HG03196 (cell line): ENCODE results near the gene TMEM91.
"Not testable (repeated sequence)": the region's sequence is repeated elsewhere in the genome, so short reads cannot be mapped to it uniquely, and the experiment has no call there.

ENCODE experiments used
- ATAC-seq: cut with Tn5 transposase; IDR thresholded peaks from one replicate; pipeline ENCODE4 v1.9.1; 2021; ENCODE audit not compliant: unreplicated experiment

The TMEM91 gene

DNA sequence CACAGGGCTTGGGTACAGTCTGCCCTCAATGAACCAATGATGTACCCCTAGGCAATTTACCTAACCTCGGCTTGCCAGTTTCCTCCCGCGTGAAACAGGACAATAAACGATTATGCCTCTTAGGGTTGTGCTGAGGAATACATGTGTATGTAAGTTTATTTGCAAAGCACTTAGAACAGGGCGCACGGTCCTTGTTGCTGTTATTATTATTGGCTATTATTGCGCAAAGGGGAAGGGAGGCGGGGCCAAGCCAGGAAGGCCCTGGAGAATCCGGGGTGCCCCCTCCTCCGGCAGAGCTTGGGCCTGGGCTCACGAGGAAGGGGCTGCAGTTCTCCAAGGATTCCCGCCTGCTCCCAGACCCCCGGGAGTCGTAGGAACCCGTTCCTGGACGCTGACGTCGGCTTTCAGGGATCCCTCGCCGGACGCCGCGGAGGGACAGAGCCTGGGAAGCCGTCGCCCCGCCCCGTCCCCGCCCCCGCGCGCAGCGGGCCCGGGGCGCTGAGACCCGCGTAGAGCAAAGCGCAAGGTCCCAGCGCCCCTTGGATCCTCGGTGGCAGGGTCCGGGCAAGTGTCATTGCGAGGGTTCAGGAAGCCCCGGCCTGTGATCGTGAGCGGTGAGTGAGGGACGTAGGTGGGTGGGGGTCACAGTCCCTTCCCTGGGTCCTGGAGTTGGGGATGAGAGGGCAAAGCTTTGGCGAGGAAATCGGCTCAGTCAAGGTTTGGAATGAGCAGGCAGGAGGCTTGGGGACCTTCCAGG is at the start of gene TMEM91:
TSS of gene TMEM91 (plus strand) at position 293 of the 757 bp plus-strand sequence. CDS start 1,777 bp downstream, outside the sequence.
- no peak for ATAC-seq

DNA sequence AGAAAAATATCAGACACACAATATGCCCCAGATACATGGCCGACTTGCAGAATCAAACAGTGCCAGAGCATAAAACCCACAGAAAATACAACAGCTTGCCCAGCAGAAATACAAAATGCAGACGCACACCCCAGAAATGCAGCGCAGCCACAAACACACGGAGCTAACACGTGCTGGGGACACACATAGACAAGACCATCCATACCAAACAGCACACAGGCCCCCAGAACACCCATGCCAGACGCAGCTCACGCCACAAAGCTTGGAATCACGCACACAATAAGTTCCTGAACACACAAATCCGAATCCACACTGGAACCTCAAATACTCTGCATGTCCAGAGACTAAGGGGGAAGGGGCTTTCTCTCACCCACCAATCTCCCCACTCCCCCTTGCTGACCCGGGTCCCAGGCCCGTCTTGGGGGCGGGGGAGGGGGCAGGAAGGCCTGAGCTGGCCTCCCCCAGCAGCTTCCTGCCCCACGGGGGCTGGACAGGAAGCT is 49.2 kb upstream of the TMEM91 start:
- no peak for ATAC-seq

DNA sequence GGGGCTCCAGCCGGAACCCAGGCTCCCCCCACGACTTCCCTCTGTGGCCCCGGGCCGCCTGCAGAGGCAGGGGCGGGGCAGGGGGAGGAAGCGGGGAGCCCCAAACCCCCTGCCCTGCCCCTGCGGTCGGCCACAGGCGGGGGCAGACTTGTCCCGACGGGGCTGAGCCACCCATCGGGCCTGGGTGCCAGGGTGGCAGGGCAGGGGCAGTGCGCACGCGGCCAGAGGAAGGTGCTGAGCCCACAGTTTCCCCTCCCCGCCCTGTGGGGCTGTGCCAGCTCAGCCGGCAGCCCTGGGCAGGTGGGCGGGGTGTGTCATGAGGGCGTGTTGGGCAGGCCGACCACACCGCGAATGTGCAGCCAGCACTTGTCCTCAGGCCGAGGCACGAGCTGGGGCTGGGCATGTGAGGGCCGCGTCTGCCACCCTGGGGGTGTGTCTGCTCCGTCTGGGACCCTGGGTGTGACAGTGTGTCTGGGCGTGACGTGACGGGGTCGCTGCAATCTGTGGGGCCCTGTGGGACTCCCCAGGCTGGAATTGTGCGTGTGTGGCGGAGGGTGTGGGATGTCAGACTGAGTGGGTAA is 48.7 kb upstream of the TMEM91 start:
- peak; percentile 45 for ATAC-seq

- ATAC-seq, result peak; percentile 6
These were observed 48.0 kb upstream of the TMEM91 start for GRCh38 chr19:41328157-41328841.

DNA sequence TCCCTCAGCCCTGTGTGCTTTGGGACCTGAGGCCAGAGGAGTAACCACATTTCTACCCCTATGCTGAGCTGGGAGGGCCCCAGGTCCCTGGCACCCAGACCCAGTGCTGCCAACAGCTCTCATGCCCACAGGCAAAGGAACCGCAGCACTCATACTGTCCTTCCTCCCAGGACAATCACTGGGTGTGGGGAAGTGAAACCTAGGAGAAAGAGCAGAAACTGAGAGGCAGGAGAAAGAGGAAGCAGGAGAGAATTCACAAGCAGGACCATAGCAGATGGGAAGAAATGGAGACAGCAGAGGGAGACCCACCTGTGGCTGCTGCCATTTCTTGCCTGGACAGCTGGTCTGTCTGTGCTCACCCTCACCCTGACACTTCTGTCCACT is 47.5 kb upstream of the TMEM91 start:
- no peak for ATAC-seq

GRCh38 chr19:41330481-41330880 is 45.9 kb upstream of the TMEM91 start:
- ATAC-seq, result no peak

DNA sequence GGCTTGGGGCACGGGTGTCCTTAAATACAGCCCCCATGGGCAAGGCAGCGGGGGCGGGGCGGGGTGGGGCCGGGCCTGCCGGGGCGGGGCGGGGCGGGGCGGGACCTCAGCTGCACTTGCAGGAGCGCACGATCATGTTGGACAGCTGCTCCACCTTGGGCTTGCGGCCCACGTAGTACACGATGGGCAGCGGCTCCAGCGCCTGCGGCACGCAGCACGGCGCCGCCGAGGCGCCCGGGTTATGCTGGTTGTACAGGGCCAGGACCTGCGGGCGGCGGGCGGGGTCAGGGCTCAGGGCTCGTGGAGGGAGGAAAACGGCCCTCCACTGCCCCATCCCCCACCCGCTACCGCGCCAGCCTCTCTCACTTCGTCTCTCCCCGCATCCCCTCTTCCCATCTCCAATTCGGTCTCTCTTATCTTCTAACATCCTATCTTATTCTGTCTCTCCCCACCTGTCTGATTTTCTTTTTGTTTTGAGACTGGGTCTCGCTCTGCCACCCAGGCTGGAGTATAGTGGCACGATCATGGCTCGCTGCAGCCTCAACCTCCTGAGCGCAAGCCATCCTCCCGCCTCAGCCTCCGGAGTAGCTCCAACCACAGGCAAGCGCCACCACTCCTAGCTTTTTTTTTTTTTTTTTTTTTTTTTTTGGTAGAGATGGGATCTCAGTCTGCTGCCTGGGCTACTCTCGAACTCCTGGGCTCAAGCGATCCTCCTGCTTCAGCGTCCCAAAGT is 45.2 kb upstream of the TMEM91 start:
- ATAC-seq, result no peak

GRCh38 chr19:41332000-41332399 is 44.3 kb upstream of the TMEM91 start:
- ATAC-seq, result no peak

DNA sequence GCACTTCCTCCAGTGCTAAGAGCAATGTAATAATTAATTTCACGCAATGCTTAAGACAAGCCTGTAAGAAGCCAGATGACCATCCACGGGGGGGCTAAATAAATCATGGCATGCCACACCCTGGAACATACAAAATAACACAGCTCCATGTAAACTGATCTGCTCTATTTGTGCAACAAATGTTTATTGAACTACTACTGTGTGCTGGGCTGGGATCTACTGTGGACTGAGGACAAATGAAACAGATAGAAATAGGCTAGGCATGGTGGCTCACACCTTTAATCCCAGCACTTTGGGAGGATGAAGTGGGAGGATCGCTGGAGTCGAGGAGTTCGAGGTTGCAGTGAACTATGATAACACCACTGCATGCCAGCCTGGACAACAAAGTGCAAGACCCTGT is 43.9 kb upstream of the TMEM91 start:
- ATAC-seq, result no peak

GRCh38 chr19:41334793-41335192 is 41.5 kb upstream of the TMEM91 start:
- no peak for ATAC-seq

GRCh38 chr19:41335467-41335866 is 40.9 kb upstream of the TMEM91 start:
- no peak for ATAC-seq

- ATAC-seq, result no peak
These were observed 36.4 kb upstream of the TMEM91 start for GRCh38 chr19:41339936-41340335.

DNA sequence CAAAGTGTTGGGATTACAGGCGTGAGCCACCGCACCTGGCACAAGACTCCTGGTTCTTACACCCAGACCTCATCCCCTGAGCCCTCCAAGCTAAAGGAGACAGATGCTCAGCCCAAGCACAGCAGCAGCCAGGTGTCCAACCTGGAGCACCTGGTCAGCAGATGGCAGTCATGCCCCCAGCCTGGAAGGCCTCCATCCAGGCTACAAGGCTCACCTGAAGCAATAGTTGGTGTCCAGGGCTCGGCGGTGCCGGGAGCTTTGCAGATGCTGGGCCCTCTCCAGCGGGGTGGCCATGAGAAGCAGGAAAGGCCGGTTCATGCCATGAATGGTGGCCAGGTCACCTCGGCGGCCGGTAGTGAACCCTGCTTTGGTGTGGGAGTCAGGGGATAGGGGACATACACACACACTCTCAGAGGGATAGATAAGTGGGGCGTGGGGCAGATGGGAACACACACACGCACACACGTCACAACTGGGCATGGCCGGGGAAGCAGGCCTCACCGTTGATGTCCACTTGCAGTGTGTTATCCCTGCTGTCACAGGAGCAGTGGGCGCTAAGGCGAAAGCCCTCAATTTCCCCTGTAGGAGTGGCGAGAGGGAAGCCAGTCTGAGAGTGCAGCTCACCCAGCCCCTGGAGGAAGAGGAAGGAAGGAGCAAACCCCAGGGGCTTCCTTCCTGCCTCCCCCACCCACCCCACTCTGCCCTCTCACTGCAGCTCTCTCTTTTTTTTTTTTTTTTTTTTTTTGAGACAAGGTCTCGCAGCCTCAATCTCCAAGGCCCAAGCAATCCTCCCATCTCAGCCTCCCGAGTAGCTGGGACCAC is 34.5 kb upstream of the TMEM91 start:
- ATAC-seq, result no peak

DNA sequence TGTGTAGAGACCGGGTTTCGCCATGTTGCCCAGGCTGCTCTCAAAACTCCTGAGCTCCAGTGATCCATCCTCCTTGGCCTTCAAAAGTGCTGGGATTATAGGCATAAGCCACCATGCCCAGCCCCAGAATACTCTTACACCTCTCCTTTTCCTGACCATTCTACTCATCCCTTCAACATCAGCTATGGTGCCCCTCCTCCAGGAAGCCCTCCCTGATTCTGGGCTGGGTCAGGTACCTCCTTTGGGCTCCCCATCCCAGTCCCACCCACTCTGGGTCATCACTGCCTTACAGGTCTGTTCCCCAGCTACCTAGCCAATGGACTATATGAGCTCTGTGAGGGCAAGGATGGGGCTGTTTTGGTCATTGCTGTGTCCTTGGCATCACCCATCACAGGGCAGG is 32.2 kb upstream of the TMEM91 start:
- ATAC-seq, result no peak

GRCh38 chr19:41346916-41347315 is 29.4 kb upstream of the TMEM91 start:
- ATAC-seq, result not testable (repeated sequence)

- no peak for ATAC-seq
These were observed 25.5 kb upstream of the TMEM91 start for GRCh38 chr19:41350735-41351338.

- ATAC-seq, result no peak
These were observed 24.7 kb upstream of the TMEM91 start for GRCh38 chr19:41351339-41352245.

DNA sequence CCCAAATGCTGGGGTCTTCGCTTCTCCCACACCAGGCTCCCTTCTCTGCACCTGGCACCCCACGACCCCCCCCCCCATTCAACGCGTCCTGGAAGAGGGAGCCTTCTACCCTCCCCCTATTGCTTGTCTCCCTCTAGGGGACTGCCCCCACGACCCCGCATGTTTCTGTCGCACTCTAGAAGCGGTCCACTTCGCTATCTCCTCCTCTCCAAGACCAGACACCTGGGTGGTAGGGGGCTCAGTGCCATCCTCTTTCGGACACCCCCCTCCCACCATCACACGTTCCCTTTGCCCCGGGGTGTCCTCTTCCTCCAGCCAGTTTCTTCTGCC is 24.1 kb upstream of the TMEM91 start:
- no peak for ATAC-seq
